Measurements from ENCODE around the gene LRP1-AS.

LRP1-AS gene

DNA sequence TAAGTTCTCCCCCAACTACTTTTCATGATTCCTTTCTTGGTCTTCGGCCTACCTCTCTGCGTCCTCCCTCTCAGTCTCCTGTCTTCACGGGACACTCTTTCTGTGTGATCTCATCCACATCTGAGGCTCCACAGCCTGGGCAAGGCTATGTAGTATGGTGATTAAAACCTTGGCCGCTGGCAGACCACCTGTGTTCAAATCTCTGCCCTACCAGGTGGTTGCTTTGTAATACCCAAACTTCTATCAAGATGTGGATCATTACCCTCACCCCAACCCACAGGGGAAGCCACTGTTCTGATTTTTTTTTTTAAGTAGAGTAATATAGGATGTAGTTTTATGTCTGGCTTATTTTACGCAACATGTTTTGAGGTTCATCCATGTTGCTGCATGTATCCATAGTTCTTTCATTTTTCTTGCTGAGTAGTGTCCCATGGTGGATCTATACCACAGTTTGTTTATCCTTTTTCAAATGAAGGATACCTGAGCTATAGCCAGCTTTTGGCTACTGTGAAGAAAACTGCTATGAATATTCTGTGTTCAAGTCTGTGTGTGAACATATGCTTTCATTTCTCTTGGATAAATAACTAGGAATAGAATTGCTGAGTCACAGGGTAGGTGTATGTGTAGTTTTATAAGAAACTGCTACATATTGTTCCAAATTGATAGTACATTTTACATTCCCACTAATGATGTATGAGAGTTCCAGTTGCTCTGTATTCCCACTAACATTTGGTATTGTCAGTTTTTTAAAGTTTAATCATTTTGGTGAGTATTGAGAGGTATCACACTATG is 27.9 kb downstream of the LRP1-AS start:
- Histone ChIP-seq H3K36me3 (ENCODE audit: insufficient read depth, low read length) (no peaks in the 10 kb centered on the region), H3K9me3 (ENCODE audit: control insufficient read depth, insufficient read depth, low read length) (no peaks in the 10 kb centered on the region; the same call in 1 of the 2 replicates), H3K9ac (ENCODE audit: low read depth, low read length) (no peak overlapping the region), H3K4me1 (ENCODE audit: insufficient read depth, low read length) (0 out of 2 replicates have a peak, but pooled peaks cover under 1% of the 10 kb centered on the region)

DNA sequence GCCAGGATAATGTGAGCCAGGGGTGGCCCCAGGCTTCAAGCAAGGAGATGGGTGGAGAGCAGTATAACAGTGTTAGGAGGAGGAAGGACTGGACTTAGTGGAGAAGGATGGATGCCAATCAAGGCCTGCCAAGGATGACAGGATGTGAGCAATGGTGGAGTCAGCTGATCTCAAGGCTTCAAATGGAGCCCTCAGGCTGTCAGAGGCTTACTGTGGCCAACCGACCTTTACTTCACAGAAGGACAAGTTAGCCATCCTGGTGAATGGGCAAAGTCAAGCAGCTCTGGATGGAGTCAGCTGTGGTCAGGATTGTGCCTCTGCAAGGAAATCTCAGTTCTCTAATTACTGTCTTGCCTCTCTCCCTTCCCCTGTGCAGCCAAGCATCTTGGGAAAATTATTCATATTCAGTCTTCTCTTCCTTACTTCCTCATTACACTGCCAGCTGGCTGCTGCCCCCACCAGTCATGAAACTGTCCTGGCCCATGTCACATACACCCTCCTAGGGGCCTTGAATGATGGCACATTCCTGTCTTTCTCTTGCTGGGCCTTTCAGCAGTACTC is 28.6 kb downstream of the LRP1-AS start:
- Histone ChIP-seq H3K4me1 (ENCODE audit: insufficient read depth, low read length) (no peaks in the 10 kb centered on the region), H3K36me3 (ENCODE audit: insufficient read depth, low read length) (no peaks in the 10 kb centered on the region), H3K9me3 (ENCODE audit: control insufficient read depth, insufficient read depth, low read length) (no peaks in the 10 kb centered on the region; the same call in 1 of the 2 replicates), H3K9ac (ENCODE audit: low read depth, low read length) (no peak overlapping the region)

DNA sequence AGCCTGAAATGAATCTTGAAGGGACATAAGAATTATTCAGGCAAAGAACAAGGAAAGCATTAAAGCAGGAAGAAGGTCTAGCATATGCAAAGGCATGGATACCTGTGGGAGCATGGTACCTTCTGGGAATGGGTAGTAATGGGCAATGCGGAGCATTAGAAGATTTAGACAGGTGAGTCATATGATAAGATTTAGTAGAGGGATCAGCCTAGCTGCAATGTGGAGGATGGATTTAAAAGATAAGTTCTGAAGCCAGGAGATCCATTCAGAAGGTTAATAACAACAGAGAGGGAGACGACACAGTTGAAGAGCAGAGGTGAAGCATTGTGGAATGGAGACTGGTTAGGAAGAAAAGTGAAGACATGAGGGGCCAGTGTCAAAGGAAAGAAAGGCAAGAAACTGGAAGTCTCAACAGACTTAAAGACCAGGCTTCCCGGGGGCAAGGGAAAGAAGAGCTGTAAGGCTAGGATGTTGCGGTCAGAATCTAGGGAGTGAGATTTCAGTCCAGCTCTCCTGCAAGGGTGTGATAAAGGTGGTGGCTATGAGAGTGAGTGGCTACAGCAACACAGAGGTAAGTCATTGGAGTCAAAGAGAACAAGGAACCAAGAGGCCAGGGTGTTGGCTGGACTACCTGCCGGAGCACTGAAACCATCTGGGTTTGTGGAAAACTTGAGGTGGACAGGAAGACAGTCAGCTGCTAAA is 30.7 kb downstream of the LRP1-AS start:
- Histone ChIP-seq H3K9ac (ENCODE audit: low read depth, low read length) (no peak overlapping the region), H3K9me3 (ENCODE audit: control insufficient read depth, insufficient read depth, low read length) (no peaks in the 10 kb centered on the region), H3K4me1 (ENCODE audit: insufficient read depth, low read length) (no peaks in the 10 kb centered on the region), H3K36me3 (ENCODE audit: insufficient read depth, low read length) (no peaks in the 10 kb centered on the region)

DNA sequence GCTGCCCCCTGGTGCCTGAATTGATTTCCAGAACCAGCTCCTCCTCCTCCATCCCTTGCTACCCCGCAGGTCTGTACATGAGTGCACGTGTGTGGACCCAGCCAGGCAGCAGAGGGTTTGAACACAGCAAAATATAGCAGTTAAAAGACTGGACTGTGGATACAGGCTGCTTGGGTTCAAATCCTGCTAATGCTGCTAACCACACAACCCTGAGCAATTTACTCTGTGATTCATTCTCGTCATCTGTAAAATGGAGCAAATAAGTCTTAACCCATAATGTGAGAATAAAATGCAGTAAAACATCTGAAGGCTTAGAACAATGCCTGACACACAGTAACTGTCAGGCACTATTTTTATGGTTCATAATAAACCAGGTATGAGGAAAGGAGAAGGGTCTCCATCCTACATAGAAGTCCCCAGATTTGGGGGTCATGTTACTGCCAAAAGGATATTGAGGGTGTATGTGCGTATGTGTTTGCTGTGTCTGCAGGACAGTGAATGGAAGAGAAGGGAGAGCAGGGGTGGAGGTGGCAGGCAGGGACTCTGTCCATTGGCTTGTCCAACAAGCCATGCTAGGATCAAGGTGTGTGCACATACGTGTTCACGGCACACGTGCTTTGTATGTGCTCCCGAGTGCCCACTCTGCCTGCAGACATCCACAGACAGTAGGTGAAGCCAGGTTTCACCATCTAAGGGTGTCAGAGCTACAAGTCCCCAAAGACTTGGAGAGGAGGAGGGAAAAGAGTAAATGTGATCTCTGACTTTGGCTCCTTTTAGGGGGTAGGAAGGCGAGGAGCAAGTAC is 34.7 kb downstream of the LRP1-AS start:
- H3K9ac ChIP-seq (ENCODE audit: low read depth, low read length), result no peak overlapping the region
- H3K4me1 ChIP-seq (ENCODE audit: insufficient read depth, low read length), result 0 out of 2 replicates have a peak, but pooled peaks cover 5% of the 10 kb centered on the region
- H3K9me3 ChIP-seq (ENCODE audit: control insufficient read depth, insufficient read depth, low read length), result no peaks in the 10 kb centered on the region
- no peaks in the 10 kb centered on the region for H3K36me3 ChIP-seq (ENCODE audit: insufficient read depth, low read length)

GRCh38 chr12:57111031-57111734 is 36.2 kb downstream of the LRP1-AS start, which contains the start of gene STAT6:
Gene STAT6 (minus strand): TSS chr12:57111362. CDS start chr12:57108278, 3,084 bp downstream.
- H3K9me3 ChIP-seq (ENCODE audit: control insufficient read depth, insufficient read depth, low read length), result no peaks in the 10 kb centered on the region
- peak within 1 kb of the TSS; percentile 69 for H3K9ac ChIP-seq (ENCODE audit: low read depth, low read length)
- H3K36me3 ChIP-seq (ENCODE audit: insufficient read depth, low read length), result no peaks in the 10 kb centered on the region
- 0 out of 2 replicates have a peak, but pooled peaks cover 5% of the 10 kb centered on the region for H3K4me1 ChIP-seq (ENCODE audit: insufficient read depth, low read length)

- Histone ChIP-seq H3K36me3 (ENCODE audit: insufficient read depth, low read length) (no peaks in the 10 kb centered on the region), H3K4me1 (ENCODE audit: insufficient read depth, low read length) (0 out of 2 replicates have a peak, but pooled peaks cover 5% of the 10 kb centered on the region), H3K9me3 (ENCODE audit: control insufficient read depth, insufficient read depth, low read length) (no peaks in the 10 kb centered on the region), H3K9ac (ENCODE audit: low read depth, low read length) (peak overlapping the region; percentile 69)
Observed at GRCh38 chr12:57110104-57111030, 37.1 kb downstream of the LRP1-AS start.

DNA sequence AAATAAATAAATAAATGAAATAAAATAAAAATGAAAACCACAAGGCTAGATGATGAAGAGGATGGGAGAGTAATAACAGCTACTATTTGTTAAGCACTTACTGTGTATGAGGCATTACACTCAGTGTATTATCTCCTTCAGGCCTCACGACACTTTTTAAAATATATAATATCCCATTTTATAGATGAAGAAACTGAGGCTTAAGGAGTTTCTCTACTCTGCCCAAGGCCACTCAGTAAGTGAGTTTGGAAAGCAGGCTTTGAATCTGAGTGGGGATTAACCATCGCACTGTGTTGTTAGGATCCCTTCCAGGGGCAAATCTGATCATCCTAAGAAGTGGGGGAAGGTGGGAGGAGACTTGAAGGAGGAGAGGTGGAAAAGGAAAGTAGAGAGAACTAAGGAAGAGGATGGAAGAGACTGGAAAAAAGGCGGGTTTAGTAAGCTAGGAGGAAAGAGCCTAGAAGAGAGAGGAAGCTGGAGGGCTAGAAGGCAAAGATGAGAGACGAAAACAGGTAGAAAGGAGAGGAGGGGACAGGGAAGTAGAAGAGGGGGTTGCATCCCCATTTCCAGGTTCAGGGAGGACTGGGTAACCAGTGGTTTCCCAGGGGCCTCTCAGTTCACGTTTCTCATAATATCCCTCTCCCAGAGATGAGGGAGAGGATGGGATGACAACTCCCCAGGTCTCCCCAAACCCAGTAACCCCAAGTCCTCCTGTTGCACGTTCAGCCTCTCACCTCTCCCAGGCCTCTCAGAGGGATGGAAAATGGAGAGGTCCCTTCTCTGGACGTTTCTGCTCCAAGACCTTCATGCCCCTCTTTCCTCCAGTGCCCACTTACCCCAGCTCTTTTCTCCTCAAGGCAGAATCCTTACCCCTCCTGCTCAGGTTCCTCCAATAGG is 38.0 kb downstream of the LRP1-AS start:
- peak overlapping the region; percentile 69; the same call in 1 of the 2 replicates for H3K9ac ChIP-seq (ENCODE audit: low read depth, low read length)
- no peaks in the 10 kb centered on the region for H3K36me3 ChIP-seq (ENCODE audit: insufficient read depth, low read length)
- H3K9me3 ChIP-seq (ENCODE audit: control insufficient read depth, insufficient read depth, low read length), result no peaks in the 10 kb centered on the region
- H3K4me1 ChIP-seq (ENCODE audit: insufficient read depth, low read length), result 0 out of 2 replicates have a peak, but pooled peaks cover 5% of the 10 kb centered on the region

DNA sequence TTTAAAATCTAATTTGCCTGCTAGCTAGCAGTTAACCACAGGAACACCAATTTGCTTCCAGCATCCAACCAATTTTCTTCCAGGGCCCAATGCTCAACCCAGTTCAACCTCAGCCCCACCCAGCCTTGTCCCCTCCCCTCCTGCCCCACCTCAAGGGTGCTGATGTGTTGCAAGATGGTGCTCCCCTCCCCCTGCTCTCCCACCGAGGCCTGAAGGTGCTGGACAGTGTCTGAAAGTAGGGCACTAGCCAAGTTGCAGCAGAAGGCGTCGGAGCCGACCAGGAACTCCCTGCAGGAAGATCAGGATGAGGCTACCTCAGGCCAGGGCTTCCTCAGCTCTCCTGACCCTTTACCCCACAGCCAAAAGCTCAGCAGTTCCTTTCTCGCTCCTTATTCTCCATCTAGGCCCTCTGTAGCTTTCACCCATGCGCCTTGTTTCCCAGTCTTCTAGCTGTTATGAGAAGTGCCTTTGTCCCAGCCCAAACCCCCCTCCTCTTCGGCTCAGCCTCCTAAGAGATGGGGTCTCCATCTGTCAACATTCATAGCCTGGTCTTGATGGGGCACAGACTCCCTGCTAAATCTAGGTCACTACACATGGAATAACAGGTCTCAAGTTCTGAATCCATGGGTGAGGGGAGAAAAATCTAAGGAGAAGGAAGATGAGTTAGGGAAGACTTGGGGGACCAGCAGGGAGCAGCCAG is 39.8 kb downstream of the LRP1-AS start:
- no peaks in the 10 kb centered on the region for H3K36me3 ChIP-seq (ENCODE audit: insufficient read depth, low read length)
- H3K9ac ChIP-seq (ENCODE audit: low read depth, low read length), result no peak overlapping the region
- H3K4me1 ChIP-seq (ENCODE audit: insufficient read depth, low read length), result 0 out of 2 replicates have a peak, but pooled peaks cover 5% of the 10 kb centered on the region
- H3K9me3 ChIP-seq (ENCODE audit: control insufficient read depth, insufficient read depth, low read length), result no peaks in the 10 kb centered on the region

DNA sequence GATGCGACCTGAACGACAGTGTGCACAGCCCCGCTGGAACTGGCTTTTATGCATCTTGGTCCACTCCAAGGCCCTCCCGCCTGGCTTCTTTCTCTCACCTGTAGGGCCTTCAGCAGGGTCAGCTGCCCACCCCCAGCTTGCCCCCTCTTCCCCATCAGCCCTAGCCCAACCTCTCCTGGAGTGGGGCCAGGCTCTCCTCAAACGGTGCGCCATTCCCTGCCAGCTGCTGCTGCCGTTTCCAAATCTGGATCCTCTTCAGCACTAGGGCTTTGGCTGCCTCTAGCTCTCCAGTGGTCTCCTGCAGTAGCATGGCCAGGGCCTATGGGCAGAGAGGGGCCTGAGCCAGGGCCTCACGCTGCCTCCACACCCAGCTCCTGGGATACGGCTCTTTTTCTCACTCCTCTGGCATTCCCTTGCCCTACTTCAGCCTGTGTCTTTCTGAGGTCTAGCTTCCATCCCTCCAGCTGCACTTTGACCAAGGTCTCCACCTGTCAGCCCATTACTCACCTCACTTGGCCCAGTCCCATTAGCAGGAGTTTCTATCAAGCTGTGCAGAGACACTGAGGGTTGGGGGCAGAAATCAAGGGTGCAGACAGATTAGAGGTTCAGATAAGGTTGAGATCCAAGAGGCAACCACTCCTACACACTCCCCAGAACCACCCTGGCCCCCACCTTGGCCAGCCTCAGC is 41.3 kb downstream of the LRP1-AS start:
- Histone ChIP-seq H3K9me3 (ENCODE audit: control insufficient read depth, insufficient read depth, low read length) (no peaks in the 10 kb centered on the region), H3K36me3 (ENCODE audit: insufficient read depth, low read length) (no peaks in the 10 kb centered on the region), H3K4me1 (ENCODE audit: insufficient read depth, low read length) (0 out of 2 replicates have a peak, but pooled peaks cover 5% of the 10 kb centered on the region), H3K9ac (ENCODE audit: low read depth, low read length) (no peak overlapping the region)

DNA sequence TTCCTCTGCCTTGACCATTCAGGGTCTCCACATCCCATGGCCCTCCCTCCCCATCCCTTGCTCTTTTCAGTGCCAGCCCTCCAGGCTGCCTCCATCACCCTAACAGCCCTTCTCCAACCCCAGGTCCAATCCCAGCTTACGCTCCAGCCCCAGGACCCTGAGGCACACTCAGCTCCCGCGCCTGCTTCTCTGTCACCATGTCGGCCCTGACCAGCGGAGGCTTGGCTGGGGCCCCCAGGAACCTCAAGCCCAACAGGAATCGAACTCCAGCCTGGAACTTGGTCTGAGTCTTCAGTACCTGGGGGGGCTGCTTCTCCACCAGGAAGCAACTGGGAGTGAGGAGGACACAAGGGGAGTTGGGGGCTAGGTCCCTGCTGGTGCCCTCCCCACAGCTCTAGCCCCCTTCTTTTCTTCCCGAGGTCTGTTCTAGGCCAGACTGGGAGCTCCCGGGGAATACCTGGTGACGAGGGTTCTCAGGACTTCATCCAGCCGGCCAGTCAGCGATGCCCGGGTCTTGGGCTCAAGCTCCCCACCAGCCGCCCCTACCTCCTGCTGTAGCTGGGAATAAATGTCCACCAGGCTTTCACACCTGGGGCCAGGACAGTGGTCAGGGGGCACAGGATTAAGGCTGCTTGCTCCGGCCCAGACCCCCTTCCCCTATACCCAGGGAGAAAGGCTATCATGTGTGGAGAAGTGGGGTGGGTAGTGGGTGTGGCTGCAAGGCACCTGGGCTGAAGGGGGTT is 42.2 kb downstream of the LRP1-AS start:
- H3K9me3 ChIP-seq (ENCODE audit: control insufficient read depth, insufficient read depth, low read length), result no peaks in the 10 kb centered on the region
- H3K36me3 ChIP-seq (ENCODE audit: insufficient read depth, low read length), result no peaks in the 10 kb centered on the region
- no peak overlapping the region for H3K9ac ChIP-seq (ENCODE audit: low read depth, low read length)
- 0 out of 2 replicates have a peak, but pooled peaks cover 5% of the 10 kb centered on the region for H3K4me1 ChIP-seq (ENCODE audit: insufficient read depth, low read length)
